Measurements from ENCODE around the gene KIRREL2. TPM values are rescaled to one million over a fixed set of nuclear protein-coding genes. Genes with fewer than 3 reads are reported as not detected.

Gene KIRREL2
- total and polyA plus RNA-seq, 2 of the 8 experiments (the other 6 are each of a cell fraction or from before 2014, with no cell fraction given) = 2.4 to 4.6 TPM

DNA sequence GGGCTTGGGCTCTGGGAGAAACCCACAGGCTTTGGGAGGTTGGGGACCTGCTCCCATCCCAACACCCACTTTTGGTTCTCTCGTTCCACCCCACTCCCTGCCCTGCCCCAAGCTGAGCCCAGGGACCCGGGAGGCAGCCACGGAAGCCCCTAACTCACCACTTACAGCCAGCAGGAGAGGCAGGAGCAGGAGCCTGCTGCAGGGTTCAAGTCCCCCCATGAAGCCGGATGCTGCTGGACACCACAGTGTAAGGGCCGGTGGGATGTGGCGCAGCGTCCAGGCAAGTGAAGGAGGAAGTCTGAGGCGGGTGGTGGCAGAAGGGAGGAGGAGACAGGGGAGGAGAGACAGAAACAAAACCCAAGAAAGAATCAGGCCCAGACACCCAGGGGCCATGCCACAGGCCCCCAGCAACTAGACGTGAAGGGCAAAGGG is 51.3 kb downstream of the KIRREL2 start, which contains the start of gene TYROBP (continued):
- TF ChIP-seq RBBP5 (IDR thresholded peaks at IDR 0.05; ENCODE audit: borderline replicate concordance, low read depth, low read length) (no peak), RAD21 (IDR thresholded peaks at IDR 0.05 in 1 of 2, conservative IDR thresholded peaks at IDR 0.05 in 1 of 2; ENCODE audit: low read depth in 2 of 2, low read length in 2 of 2) (no peak), MAX (IDR thresholded peaks at IDR 0.05) (no peak), SAP30 (IDR thresholded peaks at IDR 0.05; ENCODE audit: insufficient read depth, insufficient replicate concordance, low read length) (no peak), CREB1 (IDR thresholded peaks at IDR 0.05) (no peak), NANOG (IDR thresholded peaks at IDR 0.05; ENCODE audit: insufficient read depth, low read depth, low read length, poor library complexity, severe bottlenecking) (no peak), SUZ12 (IDR thresholded peaks at IDR 0.05; ENCODE audit: low read length) (no peak)
- TF ChIP-seq, protein P1, sequence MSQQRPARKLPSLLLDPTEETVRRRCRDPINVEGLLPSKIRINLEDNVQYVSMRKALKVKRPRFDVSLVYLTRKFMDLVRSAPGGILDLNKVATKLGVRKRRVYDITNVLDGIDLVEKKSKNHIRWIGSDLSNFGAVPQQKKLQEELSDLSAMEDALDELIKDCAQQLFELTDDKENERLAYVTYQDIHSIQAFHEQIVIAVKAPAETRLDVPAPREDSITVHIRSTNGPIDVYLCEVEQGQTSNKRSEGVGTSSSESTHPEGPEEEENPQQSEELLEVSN (IDR thresholded peaks at IDR 0.05) = no peak
- TF ChIP-seq, protein P2, sequence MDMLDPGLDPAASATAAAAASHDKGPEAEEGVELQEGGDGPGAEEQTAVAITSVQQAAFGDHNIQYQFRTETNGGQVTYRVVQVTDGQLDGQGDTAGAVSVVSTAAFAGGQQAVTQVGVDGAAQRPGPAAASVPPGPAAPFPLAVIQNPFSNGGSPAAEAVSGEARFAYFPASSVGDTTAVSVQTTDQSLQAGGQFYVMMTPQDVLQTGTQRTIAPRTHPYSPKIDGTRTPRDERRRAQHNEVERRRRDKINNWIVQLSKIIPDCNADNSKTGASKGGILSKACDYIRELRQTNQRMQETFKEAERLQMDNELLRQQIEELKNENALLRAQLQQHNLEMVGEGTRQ (IDR thresholded peaks at IDR 0.05; ENCODE audit: low read length) = no peak

All from H1 (cell line).